ENCODE data around the gene SEMA3G.

SEMA3G gene

DNA sequence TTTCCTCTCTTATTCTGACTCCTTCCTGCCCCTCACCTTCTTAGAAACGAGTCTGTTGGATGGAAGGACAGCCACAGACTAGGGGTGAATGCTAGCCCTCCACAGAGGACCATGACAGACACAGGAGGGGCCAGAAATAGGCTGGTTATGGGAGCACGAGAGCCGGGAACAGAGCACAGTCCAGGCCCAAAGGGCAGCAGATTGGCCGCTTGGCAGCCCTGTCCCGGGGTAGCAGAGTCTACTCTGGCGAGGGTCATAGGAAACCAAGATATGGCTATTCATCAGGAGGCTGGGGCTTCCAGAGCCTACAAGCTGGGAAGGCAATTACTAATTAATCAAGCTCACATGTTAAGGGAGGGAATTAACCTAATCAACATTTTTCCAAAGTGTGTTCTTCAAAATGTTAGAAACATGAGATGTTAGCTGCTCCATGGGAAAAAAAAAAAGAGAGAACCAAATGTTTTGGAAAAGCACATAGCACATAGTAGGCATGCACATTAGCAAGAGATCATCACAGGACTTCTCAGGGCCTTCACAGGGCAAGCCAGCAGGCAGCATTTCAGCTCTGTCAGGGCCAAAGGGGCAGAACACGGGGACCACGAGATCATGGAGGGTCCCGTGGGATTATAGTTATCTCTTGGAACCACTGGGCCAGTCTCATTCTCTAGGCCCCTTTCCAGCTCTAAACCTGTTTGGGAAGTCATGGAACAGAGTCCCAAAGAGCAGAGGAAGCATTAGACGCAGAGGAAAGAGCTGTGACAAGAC lies 13.3 kb downstream of the SEMA3G start:
- no peak overlapping the region for H3K4me3 ChIP-seq (ENCODE audit: low read depth, low read length)
- ChIA-PET POLR2A (interaction anchor here (1.0 kb wide), 1 partner anchor 17 kb away, joined by 3 read pairs; no protein-coding TSS in a partner anchor), CTCF (interaction anchor here (1.5 to 28.6 kb wide), 4 partner anchors 10 to 19 kb away, joined by 3 to 1004 read pairs (median 14); partner anchors contain the start of genes NISCH, SEMA3G and TNNC1)
- no peak for DNase-seq (ENCODE audit: low read depth, low spot score)
- TF ChIP-seq, protein P1, sequence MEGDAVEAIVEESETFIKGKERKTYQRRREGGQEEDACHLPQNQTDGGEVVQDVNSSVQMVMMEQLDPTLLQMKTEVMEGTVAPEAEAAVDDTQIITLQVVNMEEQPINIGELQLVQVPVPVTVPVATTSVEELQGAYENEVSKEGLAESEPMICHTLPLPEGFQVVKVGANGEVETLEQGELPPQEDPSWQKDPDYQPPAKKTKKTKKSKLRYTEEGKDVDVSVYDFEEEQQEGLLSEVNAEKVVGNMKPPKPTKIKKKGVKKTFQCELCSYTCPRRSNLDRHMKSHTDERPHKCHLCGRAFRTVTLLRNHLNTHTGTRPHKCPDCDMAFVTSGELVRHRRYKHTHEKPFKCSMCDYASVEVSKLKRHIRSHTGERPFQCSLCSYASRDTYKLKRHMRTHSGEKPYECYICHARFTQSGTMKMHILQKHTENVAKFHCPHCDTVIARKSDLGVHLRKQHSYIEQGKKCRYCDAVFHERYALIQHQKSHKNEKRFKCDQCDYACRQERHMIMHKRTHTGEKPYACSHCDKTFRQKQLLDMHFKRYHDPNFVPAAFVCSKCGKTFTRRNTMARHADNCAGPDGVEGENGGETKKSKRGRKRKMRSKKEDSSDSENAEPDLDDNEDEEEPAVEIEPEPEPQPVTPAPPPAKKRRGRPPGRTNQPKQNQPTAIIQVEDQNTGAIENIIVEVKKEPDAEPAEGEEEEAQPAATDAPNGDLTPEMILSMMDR (IDR thresholded peaks at IDR 0.05; ENCODE audit: insufficient read depth, low read length, missing control alignments): no peak

DNA sequence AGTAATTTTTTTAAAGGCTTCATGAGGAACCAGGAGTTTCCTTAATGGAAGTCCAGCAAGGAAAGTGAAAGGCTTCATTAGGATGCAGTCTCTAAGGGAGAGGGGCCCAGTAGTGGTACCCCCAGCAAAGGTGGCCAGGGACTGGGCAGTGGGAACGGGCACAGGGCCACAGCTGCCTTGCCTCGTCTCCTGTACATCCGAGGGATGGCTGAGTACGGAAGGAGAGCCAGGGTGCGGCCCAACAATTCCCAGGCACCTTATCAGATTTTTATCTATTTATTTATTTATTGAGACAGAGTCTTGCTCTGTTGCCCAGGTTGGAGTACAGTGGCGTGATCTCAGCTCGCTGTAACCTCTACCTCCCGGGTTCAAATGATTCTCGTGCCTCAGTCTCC lies 14.5 kb downstream of the SEMA3G start:
- TF ChIP-seq, protein P1 (IDR thresholded peaks at IDR 0.05; ENCODE audit: insufficient read depth, low read length, missing control alignments): no peak
- DNase-seq (ENCODE audit: low read depth, low spot score): no peak
- no peak overlapping the region for H3K4me3 ChIP-seq (ENCODE audit: low read depth, low read length)
- ChIA-PET POLR2A (interaction anchor here (0.9 kb wide), 1 partner anchor 36 kb away, joined by 3 read pairs; no protein-coding TSS in a partner anchor), CTCF (interaction anchor here (0.8 to 28.6 kb wide), 4 partner anchors 9 to 18 kb away, joined by 3 to 1004 read pairs (median 12); partner anchors contain the start of genes NISCH, SEMA3G and TNNC1)

DNA sequence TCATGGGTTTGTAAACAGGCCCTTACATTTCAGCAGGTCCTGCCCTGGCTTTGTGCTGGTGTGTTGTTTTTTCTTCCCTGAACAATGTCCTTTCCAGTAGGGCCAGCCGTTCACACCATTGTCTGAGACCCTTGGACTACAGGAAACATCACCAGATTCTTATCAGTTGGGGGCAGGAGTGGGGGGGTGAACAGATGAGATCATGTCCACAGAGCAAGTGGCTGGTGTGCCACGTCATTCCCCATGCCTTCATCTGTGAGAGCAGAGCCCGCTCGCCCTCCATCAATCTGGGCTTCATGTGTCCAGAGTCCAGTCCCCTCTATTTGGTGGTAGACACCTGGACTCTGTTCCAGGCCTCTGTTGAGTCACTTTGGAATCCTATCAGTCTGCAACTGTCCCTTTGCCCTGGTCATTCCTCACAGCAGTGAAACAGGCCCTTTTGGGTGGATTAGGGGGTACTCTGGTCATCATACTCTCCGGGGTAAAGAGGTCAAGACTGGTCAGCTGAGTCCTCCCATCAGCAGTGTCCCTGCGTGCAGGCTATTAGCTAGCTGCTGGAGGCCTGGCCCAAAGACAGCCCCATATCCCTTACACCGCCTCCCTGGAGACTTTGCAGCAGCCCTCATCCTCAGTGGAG lies 15.0 kb downstream of the SEMA3G start:
- CTCF ChIA-PET: interaction anchor here (1.5 to 28.6 kb wide), 5 partner anchors 9 to 251 kb away, joined by 3 to 1004 read pairs (median 11); partner anchors contain the start of genes NISCH, SEMA3G and TNNC1
- no peak for DNase-seq (ENCODE audit: low read depth, low spot score)
- no peak overlapping the region for H3K4me3 ChIP-seq (ENCODE audit: low read depth, low read length)
- POLR2A ChIA-PET: no interaction called here
- TF ChIP-seq, protein P1 (IDR thresholded peaks at IDR 0.05; ENCODE audit: insufficient read depth, low read length, missing control alignments): no peak

DNA sequence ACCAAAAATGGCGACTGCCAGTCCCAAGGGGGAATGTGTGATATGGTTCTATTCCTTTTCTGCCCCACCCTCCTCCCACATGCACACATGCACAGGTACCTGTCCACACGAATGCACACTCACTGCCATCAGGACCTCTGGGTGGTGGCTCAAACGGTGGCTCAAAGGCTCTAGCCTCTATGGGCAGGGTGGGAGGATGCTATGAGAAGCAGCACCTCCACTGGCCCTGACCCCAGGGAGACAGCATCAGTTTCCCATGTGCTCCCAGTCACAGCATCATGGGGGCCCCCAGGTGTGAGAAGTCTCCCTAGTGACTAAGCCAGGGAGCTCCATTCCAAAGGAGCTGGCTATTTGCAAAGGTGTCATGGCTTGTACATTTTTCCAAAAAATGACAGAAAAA lies 15.9 kb downstream of the SEMA3G start:
- POLR2A ChIA-PET: no interaction called here
- DNase-seq (ENCODE audit: low read depth, low spot score): no peak
- CTCF ChIA-PET: interaction anchor here (0.7 to 28.6 kb wide), 30 partner anchors 9 to 642 kb away, joined by 3 to 1004 read pairs (median 4); partner anchors contain the start of genes NISCH, SEMA3G and TNNC1

DNA sequence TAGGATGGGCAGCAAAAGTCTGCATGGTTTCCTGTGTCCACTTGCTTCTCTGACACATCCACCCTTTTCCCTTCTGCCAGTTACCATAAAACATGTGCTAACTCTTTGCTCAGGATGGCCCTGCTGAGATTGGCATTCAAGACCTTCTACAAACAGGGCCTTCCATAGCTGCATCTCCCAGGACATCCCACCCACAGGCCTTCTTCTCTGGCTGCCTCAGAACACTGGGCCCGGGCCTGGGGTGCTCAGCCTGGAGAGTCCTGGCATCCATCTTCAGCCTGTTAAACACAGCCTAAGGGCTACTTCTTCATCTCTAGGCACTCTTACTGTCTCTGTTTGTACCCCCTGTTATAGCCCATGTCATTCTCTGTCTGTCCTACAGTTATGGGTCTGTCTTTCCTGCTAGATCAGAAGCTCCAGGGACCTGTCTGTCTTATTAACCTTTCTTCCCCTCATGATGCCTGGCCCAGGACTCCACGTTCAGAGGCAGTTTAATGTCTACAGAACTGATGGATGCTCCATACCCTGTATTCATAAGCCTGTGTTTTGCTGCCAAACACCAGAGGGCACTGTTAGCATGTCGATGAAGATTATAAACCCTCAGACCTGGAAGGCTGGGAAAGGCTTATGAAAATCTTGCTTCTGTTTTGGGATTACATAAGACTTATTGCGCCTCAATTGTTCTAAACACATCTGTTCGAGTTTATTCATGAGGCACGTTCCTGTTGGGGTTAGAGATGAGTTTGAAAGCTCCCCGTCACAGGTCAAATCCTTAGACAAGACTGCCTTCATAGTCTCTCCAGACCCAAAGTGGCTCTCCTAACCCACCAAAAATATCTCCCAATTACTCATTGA lies 16.5 kb downstream of the SEMA3G start:
- H3K4me3 ChIP-seq (ENCODE audit: low read depth, low read length): no peak overlapping the region
- ChIA-PET CTCF (interaction anchor here (0.5 to 28.6 kb wide), 39 partner anchors 8 to 643 kb away, joined by 3 to 1004 read pairs (median 4); partner anchors contain the start of genes NISCH, SEMA3G and TNNC1), POLR2A (no interaction called here)
- peak; percentile 23 for DNase-seq (ENCODE audit: low read depth, low spot score)
- TF ChIP-seq, protein P1 (IDR thresholded peaks at IDR 0.05; ENCODE audit: insufficient read depth, low read length, missing control alignments): peak; percentile 80

More for the DNA sequence above, 15.9 kb downstream of the SEMA3G start:
- H3K4me3 ChIP-seq (ENCODE audit: low read depth, low read length): no peak overlapping the region
- TF ChIP-seq, protein P1 (IDR thresholded peaks at IDR 0.05; ENCODE audit: insufficient read depth, low read length, missing control alignments): no peak
